ENCODE results near the gene SH3TC2. TPM values are rescaled to one million over a fixed set of nuclear protein-coding genes. Genes with fewer than 3 reads are reported as not detected.

Gene SH3TC2
- total and polyA plus RNA-seq, 2 of the 4 experiments (the other 2 are of a cell fraction), result 3.4 to 7.9 TPM

DNA sequence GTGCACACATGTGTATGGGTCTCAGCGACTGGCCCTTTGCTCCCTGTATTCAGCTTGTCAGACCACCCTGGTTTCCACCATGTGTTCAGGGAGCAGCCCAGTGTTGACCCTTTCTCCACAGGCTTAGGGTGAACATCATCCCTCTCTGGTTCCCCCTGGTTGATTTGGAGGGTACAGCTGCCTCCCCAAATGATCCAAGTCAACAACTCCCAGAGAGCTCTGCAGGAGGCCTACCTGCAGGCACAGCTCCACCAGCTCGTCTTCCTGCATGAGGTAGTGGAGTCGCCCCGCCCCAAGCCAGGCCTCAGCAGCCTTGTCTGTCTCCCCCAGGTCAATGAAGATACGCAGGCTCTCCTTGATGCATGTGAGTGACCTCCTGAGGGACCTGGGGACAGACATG, 50.5 kb downstream of the SH3TC2 start:
- in situ Hi-C loops (cut with MboI; ENCODE audit: low sequenced_read_pairs), result no loop called here
- no peak overlapping the region for H3K4ac ChIP-seq (ENCODE audit: low read depth, low read length)
- no peak overlapping the region for H3K4me3 ChIP-seq (ENCODE audit: insufficient read depth, low read depth, low read length)
- no peak overlapping the region for H2BK120ac ChIP-seq (ENCODE audit: low read depth, low read length)
- no peaks in the 10 kb centered on the region for H3K27me3 ChIP-seq (ENCODE audit: control insufficient read depth, insufficient read depth, low read length)
- intact Hi-C loops (cut with micrococcal nuclease), result no loop called here
- dilution Hi-C loops (cut with HindIII; ENCODE audit: low sequenced_read_pairs, unreplicated experiment), result no loop called here
- H4K20me1 ChIP-seq (ENCODE audit: insufficient read depth, low read length), result no peaks in the 10 kb centered on the region
- H2BK5ac ChIP-seq (ENCODE audit: low read depth, low read length, poor library complexity, severe bottlenecking), result no peak overlapping the region
- no peak overlapping the region for H3K23ac ChIP-seq (ENCODE audit: low read depth, low read length)
- TF ChIP-seq, protein P1, sequence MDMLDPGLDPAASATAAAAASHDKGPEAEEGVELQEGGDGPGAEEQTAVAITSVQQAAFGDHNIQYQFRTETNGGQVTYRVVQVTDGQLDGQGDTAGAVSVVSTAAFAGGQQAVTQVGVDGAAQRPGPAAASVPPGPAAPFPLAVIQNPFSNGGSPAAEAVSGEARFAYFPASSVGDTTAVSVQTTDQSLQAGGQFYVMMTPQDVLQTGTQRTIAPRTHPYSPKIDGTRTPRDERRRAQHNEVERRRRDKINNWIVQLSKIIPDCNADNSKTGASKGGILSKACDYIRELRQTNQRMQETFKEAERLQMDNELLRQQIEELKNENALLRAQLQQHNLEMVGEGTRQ (IDR thresholded peaks at IDR 0.05; ENCODE audit: low read depth, low read length), result no peak
- no peak overlapping the region for H3K18ac ChIP-seq (ENCODE audit: low read depth, low read length)
- no peak for ATAC-seq (ENCODE audit: low read depth)
- H3K36me3 ChIP-seq (ENCODE audit: control insufficient read depth, insufficient read depth, low read length), result no peaks in the 10 kb centered on the region
- H3K4me2 ChIP-seq (ENCODE audit: low read depth, low read length), result no peak overlapping the region
- H3K14ac ChIP-seq (replicated peaks; ENCODE audit: low read depth, low read length), result no peak overlapping the region
- ChIA-PET POLR2A (ENCODE audit: unreplicated experiment) (no interaction called here), CTCF (no interaction called here)
- no peak overlapping the region for H4K8ac ChIP-seq (ENCODE audit: low read depth in 2 of 2, low read length in 2 of 2)
- H3K9ac ChIP-seq (ENCODE audit: low read depth, low read length), result no peak overlapping the region
- peaks cover 2% of the 10 kb centered on the region for H3K4me1 ChIP-seq (ENCODE audit: control insufficient read depth, insufficient read depth, low read length)
- WGBS, 2 experiments (ENCODE audit: extremely low coverage in 2 of 2, insufficient read length in 1 of 2), result 93% methylated on average over 4 of the region's 5 CpGs; no CpG with 5 or more reads in 1 of the 2 experiments
- BruUV-seq (replicated peaks), result no TSS peak
- no peak overlapping the region for H4K91ac ChIP-seq (ENCODE audit: insufficient read depth, low read depth, low read length)
- 0 out of 2 replicates have a peak overlapping the region, but pooled peaks have one; percentile 17 for H2AK5ac ChIP-seq (ENCODE audit: low read depth, low read length)
- no peak overlapping the region for H2AFZ ChIP-seq (replicated peaks; ENCODE audit: low read length, poor library complexity)
- no peak for DNase-seq
- no peaks in the 10 kb centered on the region for H3K79me1 ChIP-seq (ENCODE audit: low read depth in 1 of 2, low read length in 2 of 2)
- no peak overlapping the region for H3K56ac ChIP-seq (ENCODE audit: extremely low read depth, insufficient read depth, low read length)
- H3K9me3 ChIP-seq (ENCODE audit: control insufficient read depth, insufficient read depth, low read length), result no peaks in the 10 kb centered on the region
- H2BK15ac ChIP-seq (ENCODE audit: low read depth, low read length), result no peak overlapping the region
- H3K27ac ChIP-seq (ENCODE audit: insufficient read depth, low read length), result no peak overlapping the region
- H2BK20ac ChIP-seq (ENCODE audit: low read depth, low read length), result no peak overlapping the region
- no peak overlapping the region for H2AK9ac ChIP-seq (replicated peaks; ENCODE audit: low read depth, low read length, poor library complexity)
- no peaks in the 10 kb centered on the region for H3K9me1 ChIP-seq (ENCODE audit: insufficient read depth, low read length)
- no peak overlapping the region for H4K5ac ChIP-seq (ENCODE audit: low read depth, low read length)

Measured in IMR-90 (cell line).